GM19099 (cell line): ENCODE measurements around the gene LRRC4C.

Source experiments
- POLR2A ChIP-seq: IDR thresholded peaks from 3 replicates; pipeline ENCODE4 v1.6.1; 2011; ENCODE audit warnings: low read depth; ENCODE audit not compliant: insufficient read length; ENCODE audit errors: extremely low read depth

The LRRC4C gene

GRCh38 chr11:40370821-40371616, 1088.4 kb downstream of the LRRC4C start:
- TF ChIP-seq POLR2A, result no peak

DNA sequence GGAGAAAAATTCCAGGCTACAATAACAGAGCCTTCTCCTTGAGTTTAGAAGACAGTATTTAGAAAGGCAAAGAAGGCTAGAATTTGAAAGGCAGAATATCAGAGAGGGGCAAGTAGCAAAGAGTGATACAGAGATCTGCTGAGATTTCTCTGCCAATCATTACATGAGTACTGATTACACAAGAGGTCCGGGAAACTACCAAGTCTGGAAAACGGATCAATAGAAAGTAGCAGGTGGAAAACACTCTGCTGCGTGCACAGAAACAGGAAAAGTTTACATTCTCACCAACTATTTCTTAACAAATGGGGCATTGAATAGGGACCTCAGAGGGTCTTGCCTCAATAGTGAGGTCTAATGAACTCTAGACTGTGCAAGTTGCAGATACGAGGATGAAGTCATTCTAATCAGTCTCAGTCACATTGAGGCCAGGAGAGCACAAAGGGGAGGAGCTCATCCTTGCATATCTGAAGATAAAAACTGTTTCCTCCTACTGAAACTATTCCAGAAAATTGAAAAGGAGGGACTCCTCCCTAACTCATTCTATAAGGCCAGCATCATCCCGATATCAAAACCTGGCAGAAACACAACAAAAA, 1099.2 kb downstream of the LRRC4C start:
- no peak for TF ChIP-seq POLR2A

- TF ChIP-seq POLR2A, result no peak
Measured at GRCh38 chr11:40354121-40354520, 1105.3 kb downstream of the LRRC4C start.

- no peak for TF ChIP-seq POLR2A
Measured at GRCh38 chr11:40340911-40341310, 1118.5 kb downstream of the LRRC4C start.

DNA sequence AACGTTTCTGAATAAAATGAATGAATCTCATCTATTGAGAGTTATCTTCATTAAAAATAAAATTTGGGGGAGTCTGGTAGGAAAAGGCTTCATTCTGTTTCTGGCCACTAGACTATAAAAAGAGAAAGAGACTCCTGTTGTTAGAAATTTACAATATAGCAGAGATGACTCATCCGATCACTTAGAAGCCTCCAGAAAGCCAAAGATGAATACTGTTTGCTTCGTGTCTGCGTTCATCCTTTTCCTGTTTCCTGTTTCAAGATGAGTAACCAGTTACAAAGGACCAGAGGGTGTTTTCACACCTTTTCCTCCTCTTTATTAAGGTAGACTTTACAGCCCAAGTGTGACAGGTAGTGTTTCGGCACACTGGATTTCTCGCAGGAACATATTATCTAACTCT, 1120.7 kb downstream of the LRRC4C start:
- TF ChIP-seq POLR2A, result no peak

GRCh38 chr11:40338062-40338461, 1121.4 kb downstream of the LRRC4C start:
- TF ChIP-seq POLR2A, result no peak

GRCh38 chr11:40337118-40337517, 1122.3 kb downstream of the LRRC4C start:
- TF ChIP-seq POLR2A, result no peak

- no peak for TF ChIP-seq POLR2A
Measured at GRCh38 chr11:40328890-40329614, 1130.4 kb downstream of the LRRC4C start.

- TF ChIP-seq POLR2A, result no peak
Measured at GRCh38 chr11:40323241-40323640, 1136.2 kb downstream of the LRRC4C start.

GRCh38 chr11:40321537-40321936, 1137.9 kb downstream of the LRRC4C start:
- TF ChIP-seq POLR2A, result no peak

DNA sequence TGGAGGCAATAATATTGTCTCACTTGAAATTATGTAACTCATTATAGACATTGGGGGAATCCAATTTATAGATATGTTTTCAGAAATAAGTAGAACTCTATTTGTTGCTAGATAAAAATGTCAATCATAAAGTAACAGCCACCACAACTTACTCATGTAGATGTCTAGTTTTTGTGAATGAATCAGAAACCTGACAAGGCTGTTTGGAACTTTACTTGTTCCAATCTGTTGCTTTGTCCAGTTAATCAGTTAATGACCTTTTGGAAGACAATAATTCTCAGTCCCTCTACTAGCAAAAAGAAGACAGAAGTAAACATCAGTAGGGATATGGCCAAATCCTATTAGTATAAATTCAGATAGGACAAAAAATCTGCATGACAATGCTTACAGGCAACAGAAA, 1143.3 kb downstream of the LRRC4C start:
- no peak for TF ChIP-seq POLR2A

DNA sequence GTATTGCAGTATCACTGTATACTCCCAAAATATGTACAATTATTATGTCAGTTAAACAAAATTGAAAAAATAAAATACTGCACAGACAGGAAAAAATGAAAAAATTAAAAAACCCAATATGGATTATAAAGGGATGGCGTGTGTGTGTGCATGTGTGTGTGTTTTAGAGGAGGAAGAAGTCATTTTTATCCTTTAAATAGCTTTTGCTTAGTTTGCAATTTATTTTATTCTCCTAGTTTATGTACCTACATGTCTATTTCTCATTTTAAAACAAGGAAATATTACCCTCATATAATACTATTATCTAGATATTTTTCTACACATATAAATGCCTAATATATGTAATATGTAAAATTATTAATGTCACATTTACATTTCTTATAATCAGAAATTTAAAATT, 1144.3 kb downstream of the LRRC4C start:
- TF ChIP-seq POLR2A, result no peak

GRCh38 chr11:40314327-40314726, 1145.1 kb downstream of the LRRC4C start:
- no peak for TF ChIP-seq POLR2A

DNA sequence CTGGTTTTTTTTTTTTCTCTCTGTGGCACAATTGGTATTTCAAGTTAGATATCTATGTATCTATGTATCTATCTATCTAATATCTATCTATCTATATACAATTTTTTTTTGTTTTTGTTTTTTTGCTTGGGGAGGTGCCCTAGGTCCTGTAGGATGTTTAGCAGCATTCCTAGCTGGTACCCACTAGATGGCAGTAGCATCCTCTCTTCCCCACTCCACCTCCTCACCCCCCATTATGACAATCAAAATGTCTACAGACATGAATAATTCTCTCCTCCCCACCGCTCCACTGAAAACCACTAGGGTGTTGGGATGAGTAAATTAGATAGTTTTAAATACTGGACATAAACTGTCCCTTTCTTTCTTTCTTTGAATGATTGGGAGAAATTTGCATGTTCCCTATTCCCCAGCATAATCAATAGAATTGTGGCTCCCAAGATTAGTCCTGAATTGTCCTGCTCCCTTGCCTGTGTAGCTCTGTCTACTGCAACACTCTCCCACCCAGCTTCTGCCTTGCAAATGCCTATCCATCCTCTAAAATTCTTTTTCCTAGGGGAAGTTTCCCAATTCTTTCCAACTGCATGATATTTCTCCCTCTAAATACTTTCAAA, 1152.4 kb downstream of the LRRC4C start:
- no peak for TF ChIP-seq POLR2A

- no peak for TF ChIP-seq POLR2A
Measured at GRCh38 chr11:40302669-40303068, 1156.8 kb downstream of the LRRC4C start.

- no peak for TF ChIP-seq POLR2A
Measured at GRCh38 chr11:40295466-40295865, 1164.0 kb downstream of the LRRC4C start.

DNA sequence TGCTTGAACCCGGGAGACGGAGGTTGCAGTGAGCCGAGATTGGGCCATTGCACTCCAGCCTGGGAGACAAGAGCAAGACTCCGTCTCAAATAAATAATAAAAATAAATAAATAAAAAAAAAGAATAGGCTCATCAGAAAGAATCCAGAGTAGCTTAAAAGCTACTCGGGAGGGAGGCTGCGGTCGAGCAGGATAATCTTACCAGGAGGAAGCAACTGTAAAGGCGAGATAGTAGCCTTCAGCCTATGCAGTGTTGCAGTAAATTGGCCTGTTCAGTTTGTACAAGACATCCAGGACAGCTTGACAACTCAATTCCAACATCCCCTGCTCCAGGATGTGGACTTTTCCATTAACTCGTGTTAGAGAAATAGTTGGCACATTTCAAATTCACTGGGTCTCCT, 1164.7 kb downstream of the LRRC4C start:
- TF ChIP-seq POLR2A, result no peak
